ENCODE data around the gene ICA1L.

The ICA1L gene

GRCh38 chr2:202756598-202756997, 115.0 kb downstream of the ICA1L start:
- no peak for TF ChIP-seq CTCF (conservative IDR thresholded peaks at IDR 0.05; ENCODE audit: low read depth, low read length)
- no peak overlapping the region for H3K4me3 ChIP-seq (ENCODE audit: low read depth, low read length)

GRCh38 chr2:202754936-202755335, 116.6 kb downstream of the ICA1L start:
- no peak for TF ChIP-seq CTCF (conservative IDR thresholded peaks at IDR 0.05; ENCODE audit: low read depth, low read length)
- DNase-seq (ENCODE audit: low read depth): no peak
- no peak overlapping the region for H3K4me3 ChIP-seq (ENCODE audit: low read depth, low read length)

More at GRCh38 chr2:202756598-202756997, 115.0 kb downstream of the ICA1L start:
- DNase-seq (ENCODE audit: low read depth): no peak

- TF ChIP-seq CTCF (conservative IDR thresholded peaks at IDR 0.05; ENCODE audit: low read depth, low read length): no peak
- no peak overlapping the region for H3K4me3 ChIP-seq (ENCODE audit: low read depth, low read length)
- no peak for DNase-seq (ENCODE audit: low read depth)
Observed at GRCh38 chr2:202752071-202752470, 119.5 kb downstream of the ICA1L start.

DNA sequence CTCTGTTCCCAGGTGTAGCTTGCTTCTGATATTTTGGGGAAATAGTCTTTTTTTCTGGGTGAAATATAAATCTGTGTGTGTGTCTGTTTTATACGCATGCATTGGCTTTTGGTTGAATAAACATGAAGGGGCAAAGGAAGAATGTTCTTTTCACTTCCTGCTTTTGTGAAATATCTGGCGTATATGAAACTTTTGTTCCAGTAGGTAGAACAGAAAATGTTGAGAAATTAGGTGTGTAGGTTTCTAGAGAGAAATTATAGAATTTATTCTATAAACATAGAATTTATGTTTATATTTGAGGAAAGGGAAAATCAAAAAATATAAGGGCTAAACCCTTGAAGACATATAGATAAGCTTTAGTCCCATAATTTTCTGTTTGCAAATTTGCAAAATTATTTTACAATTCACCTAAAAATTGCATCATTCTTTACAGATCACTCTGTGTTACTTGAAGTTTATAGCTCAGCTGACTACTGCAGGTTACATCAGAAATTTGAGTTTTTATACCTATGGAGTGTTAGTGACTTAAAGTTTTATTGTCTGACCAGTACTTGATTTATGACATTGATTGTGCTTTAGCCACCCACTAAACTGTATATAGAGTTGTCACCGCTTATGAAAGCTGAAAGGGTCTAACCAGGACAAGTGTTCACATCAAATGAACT, 120.7 kb downstream of the ICA1L start:
- no peak overlapping the region for H3K4me3 ChIP-seq (ENCODE audit: low read depth, low read length)
- peak; percentile 14 for DNase-seq (ENCODE audit: low read depth)
- no peak for TF ChIP-seq CTCF (conservative IDR thresholded peaks at IDR 0.05; ENCODE audit: low read depth, low read length)

GRCh38 chr2:202749477-202749876, 122.1 kb downstream of the ICA1L start:
- TF ChIP-seq CTCF (conservative IDR thresholded peaks at IDR 0.05; ENCODE audit: low read depth, low read length): no peak
- no peak overlapping the region for H3K4me3 ChIP-seq (ENCODE audit: low read depth, low read length)

GRCh38 chr2:202743613-202744012, 128.0 kb downstream of the ICA1L start:
- no peak overlapping the region for H3K4me3 ChIP-seq (ENCODE audit: low read depth, low read length)
- DNase-seq (ENCODE audit: low read depth): no peak
- no peak for TF ChIP-seq CTCF (conservative IDR thresholded peaks at IDR 0.05; ENCODE audit: low read depth, low read length)

More at GRCh38 chr2:202749477-202749876, 122.1 kb downstream of the ICA1L start:
- DNase-seq (ENCODE audit: low read depth): no peak

DNA sequence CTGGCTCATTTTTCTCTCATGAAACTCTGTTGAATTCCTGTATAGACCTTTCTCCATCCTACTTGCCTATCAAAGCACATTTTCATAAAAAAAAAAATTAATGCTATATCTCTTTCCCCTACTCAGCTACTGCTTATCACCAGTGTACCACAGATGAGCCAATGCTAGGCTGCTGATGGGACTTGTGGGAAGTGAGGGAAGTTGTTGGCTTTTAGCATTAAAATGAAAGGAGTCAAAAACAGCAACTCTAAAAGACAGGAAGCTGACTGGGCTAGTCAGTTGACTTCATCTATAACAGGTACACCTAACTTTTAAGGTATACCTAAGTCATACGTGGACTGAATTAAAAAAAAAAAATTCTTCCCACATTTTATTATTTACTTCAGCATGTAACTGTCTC, 134.7 kb downstream of the ICA1L start:
- H3K4me3 ChIP-seq (ENCODE audit: low read depth, low read length): no peak overlapping the region
- no peak for DNase-seq (ENCODE audit: low read depth)
- TF ChIP-seq CTCF (conservative IDR thresholded peaks at IDR 0.05; ENCODE audit: low read depth, low read length): no peak
